ENCODE results near the gene ITPR1.

- TF ChIP-seq CTCF (IDR thresholded peaks at IDR 0.05) (no peak), POLR2A (IDR thresholded peaks at IDR 0.05) (no peak)
Measured at GRCh38 chr3:4595710-4596113, 102.6 kb downstream of the ITPR1 start.

All from heart left ventricle (tissue), 13 donors.